T-helper 9 cell (primary cell): ENCODE measurements around the gene COQ3.
"Not testable (repeated sequence)": the region's sequence is repeated elsewhere in the genome, so short reads cannot be mapped to it uniquely, and the experiment has no call there.

ENCODE experiments used
- DNase-seq: peaks from one replicate; pipeline ENCODE4 v3.0.0-alpha.2; 2020

Gene COQ3

DNA sequence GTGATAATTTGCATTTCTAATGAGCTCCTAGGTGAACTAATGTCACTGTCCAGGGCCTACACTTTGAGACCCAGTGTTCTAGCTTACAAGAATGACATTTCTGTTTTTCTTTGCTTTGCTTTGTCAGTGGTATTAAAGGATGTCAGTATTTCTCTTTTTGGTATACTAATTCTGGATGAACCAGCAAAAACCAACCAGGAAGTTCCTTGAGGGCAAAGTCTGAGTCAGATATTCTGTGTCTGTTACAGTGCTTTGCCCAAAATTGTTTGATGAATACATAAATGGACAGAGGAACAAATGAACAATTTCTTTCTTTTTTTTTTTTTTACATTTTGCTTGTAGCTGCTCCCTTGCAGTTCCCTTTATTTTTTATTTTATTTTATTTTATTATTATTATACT lies 15.4 kb downstream of the COQ3 start:
- DNase-seq: no peak

DNA sequence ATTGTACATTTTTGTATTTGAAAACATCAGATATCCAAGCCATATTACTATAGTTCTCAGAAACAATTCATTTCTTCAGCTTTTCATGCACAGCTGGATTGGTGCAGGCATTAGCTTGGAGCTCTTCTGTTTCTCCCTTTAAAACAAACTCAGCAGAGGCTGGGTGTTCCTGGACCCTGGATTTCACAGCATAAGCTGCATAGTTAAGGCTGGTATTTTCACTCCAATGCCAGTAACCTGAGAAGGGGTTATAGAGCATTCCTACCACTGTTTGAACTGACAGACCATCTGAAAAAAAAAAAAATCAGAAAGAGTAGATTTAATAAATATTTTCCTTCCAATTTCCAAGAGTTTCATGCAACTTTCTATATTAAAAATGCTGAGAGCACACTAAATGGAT lies 24.5 kb downstream of the COQ3 start:
- DNase-seq: no peak

DNA sequence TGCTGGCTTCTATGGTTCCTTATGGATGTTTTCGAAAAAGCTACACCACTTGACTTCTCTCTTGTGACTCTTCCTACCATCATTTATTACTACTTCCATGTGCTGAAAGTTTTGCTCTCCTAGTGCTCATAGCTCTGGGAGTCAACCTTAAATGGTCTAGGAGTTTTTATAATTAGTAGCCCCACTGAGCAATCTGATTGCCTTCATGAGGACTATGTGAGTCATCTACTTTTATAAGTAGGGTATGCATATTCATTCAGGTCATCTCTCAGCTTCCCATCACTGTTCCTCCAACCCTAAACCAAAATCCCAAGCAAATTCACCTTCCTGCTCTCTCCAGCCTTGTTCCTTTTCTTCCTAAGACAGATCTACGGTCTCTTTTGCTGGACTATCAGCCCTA lies 27.1 kb downstream of the COQ3 start:
- no peak for DNase-seq

DNA sequence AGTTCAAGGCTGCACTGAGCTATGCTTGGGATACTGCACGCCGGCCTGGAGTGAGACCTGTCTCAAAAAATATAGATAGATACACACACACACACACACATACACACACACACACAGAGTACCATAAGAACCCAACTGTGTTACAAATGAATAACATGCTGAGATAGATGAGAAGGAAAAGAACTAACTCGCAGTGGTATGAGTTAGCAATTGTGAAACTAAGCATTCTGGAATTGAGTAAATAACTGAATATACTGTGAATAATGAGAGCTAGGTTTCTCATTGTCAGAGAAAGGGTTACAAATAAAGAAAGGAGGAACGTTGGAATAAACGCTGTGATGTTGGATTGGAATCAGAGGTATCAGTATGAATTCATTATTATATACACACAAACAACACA lies 30.0 kb downstream of the COQ3 start:
- DNase-seq: no peak

DNA sequence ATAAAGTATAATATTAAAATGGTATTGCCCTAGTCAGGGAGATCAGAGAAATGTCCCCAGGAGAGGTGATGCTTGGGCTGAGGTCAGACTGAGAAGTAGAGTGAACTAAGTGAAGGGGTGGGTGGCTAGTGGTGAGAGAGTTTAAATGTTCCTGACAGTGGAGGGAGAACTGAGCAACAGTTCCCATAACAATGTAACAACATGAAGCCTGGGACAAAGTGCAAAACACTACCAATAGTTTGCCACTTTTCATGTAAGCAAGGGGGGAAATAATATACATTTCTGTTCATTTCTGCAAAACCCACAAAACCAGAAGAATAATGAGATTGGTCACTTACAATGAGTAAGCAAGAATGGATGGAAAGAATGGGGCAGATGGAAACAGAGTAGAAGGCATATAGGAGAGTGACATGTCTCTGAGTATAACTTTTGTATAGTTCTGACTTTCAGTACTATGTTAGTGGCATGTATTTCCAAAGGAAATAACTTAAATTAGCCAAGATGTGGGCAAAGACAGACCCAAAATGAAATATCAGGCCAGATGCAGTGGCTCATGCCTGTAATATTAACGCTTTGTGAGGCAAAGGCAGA lies 31.2 kb downstream of the COQ3 start:
- DNase-seq: no peak

DNA sequence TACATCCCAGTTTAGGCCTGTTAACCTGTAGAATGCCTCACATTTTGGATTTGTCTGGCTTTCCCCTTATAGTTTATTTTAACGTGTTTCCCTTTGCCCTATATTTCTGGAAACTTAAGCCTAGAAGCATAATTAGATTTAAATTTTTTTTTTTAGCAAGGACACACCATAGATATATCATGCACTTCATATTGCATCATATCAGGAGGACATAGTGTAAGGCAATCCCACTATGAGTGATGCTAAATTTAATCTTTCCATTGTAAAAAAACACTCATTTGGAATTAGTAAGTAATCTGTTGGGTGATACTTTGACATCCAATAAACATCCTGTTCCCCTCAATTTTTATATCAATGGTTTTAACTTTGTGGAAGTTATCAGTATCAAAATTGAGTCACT lies 34.2 kb downstream of the COQ3 start:
- no peak for DNase-seq

DNA sequence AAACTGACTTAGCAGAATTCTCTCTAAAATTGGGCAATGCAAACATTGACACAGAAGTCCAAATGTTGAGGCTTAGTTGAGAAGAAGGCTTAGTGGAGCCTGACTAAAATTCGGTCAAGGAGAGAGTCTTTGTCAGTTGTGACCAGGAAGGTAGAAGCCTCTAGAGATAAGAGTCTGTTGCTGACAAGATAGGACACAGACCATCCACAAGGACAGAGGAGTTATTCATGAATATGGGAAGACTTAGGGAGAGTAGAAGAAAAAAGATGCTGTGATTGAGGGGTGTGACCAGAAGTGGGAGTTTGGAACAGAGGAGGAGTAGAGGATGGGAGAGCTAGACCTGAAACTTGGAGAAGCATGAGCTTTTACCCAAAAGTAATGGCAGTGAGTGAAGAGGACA lies 37.4 kb downstream of the COQ3 start:
- no peak for DNase-seq

DNA sequence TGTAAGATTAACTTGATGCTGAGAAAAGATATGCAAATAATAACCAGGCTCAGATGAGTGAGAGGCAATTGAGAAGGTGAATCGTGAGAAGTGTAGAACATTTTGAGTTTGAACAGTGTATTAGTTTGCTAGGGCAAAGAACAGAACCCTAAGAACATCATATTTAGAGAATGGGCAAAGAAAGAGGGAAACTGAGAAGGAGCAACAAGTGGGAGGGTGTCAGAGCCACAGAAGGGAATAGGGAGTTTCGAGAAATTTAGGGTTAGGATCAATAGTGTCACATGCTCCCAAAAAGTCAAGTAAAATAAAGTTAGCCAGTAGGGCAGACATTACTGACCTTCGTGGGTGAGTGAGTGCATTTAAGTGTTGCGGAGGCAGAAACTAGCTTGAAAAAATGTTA lies 39.0 kb downstream of the COQ3 start:
- DNase-seq: no peak

DNA sequence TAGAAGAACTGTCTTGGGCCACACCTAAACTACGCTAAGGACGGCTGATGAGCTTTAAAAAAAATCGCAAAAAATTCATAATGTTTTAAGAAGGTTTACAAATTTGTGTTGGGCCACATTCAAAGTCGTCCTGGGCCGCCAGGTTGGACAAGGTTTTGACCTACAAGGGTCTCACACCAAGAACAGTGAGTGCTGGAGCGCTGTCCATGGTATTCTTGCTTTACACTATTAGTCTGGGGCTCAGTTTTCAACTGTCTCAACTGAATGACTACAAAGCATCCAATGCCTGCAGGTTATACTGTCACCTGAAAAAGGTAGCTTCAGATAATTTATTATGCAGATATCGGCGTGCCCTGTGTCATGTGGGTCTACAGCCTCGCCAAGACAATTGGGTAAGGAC lies 40.9 kb downstream of the COQ3 start:
- no peak for DNase-seq

DNA sequence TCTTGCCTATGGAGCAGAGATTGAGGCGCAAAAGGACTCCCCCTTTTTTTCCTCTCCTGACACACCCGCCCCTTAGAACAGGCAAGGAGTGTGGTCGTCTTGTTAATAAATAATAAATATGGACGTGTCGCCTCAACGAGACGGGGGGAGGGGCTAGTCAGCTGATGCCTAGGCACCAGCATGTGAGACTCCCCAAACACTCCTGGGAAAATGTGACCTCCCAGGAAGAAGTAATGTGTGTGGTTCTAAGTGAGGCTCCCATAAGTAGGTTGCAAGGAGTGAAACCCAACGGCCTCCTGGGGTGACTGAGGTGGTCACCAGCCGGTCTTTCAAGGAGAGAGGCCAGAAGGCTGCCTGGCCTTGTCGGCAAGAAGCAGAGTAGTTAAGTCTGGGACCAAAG lies 43.4 kb downstream of the COQ3 start:
- no peak for DNase-seq

DNA sequence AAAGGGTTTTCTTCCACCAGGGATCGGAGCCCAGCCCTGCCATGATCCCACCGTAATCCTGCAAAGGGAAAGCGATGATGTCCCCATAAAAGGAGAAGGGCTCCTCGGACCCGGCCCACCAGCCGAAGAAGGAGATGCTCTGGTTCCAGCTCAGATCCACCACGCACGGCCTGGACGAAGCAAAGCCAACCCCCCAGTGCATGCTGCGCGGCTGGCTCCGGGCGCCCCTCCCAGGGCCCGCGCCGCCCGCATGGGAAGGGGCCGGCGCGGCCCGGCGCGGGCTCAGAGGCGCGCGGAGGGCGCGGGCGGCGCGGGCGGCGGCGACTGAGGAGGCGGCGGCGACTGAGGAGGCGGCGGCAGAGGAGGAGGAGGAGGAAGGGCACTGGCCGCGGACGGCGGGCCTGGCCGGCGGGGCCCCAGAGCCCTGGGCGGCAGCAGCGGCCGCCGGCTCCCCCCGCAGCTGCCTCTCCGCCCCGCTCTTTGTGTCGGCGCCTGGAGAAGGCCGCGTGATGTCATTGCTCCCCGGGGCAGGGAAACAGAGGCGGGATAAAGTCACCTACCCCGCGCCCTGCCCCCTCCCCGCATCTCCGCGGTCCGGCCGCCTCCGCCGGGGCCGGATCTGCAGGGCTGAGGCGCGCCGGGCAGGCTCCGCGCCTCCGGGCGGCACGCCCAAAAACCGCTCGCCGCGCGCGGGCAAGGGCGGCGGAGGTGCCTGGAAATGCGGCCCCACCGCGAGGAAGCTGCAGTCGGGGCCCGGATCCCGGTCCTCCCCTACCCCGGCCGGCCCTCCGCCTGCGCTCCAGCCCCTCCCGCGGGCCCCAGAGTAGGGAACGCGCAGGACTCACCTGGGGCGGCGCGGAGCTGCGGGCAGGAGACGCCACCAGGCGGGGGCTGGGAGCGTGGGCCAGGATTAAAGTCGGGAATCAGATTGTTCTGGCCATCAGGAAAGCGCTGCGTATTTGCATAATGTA lies 44.5 kb downstream of the COQ3 start, which contains the start of gene FAXC:
TSS of gene FAXC (minus strand) at position 504 of the 971 bp plus-strand sequence. CDS start at position 202, 302 bp downstream.
- DNase-seq: no peak

DNA sequence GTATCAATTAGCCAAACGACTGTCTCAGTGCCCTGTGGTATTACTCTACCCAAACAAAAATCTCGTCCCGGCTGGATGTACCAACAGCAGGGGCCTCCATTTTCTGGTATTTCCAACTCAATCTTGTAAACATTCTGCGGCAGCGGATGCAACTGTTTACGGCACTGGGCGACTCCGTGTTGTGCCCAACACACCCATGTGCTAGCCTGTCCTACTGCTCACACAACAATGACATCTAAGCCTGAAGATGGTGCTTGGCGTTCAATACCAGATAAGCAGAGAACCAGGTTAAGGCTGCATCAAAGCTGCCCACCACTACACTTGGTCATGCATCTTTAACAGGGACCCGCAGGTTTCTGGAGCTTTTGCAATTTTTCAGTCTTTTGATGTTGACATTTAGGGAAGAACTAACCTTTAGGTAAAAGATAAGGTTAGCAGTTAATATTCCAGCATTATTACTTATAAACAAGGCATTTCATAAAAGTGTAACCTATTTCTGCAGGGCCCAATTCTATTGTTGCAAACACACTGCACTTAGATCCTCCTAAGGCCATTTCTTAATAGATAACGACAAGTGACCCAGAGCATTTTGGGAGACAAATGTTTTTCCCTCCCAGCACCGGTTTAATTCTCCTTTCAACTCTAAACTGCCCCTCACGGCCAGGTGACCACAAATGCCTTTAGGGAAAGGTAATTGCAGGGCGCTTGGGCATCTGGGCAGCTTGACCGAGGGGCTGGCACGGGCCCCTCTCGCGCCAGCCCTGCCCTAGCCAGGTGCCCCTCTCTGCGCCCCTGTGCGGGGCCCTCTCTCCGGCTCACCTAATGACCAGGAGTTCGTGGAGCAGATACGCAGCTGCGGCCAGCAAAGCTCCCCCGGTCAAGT lies 45.5 kb downstream of the COQ3 start:
- DNase-seq: no peak

DNA sequence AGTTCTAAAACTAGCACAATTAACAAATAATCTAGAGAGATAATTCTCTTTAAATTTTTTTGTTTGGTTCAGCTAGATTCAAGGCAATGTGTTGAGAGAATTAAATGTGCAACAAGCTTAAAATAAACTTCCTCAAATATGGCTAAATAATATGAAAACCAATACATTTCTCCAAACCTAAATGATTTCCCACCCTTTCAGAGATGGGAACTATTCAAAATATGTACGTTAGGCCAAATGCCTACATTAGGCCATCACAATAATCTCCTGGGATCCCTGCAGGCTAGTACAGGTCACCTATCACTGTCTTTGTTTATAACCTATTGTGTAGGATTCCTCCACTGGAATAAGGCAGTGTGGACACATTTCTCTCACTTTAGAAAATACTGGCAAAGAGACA lies 46.2 kb downstream of the COQ3 start:
- no peak for DNase-seq

DNA sequence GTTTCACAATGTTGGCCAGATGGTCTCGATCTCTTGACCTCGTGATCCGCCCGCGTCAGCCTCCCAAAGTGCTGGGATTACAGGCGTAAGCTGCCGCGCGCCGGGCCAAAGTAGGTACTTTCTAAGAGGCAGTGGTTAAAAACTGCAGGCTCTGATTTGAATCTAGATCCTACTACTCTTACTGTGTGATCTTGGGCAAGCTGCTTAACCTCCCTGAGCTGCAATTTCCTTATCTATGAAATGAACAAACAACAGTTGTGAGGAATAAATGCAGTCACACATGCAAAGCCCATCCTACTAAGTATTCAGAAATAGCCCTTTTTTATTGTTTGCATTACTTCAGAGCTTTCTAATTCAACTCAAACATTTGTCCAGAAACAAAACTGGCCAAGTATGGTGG lies 47.4 kb downstream of the COQ3 start:
- no peak for DNase-seq

DNA sequence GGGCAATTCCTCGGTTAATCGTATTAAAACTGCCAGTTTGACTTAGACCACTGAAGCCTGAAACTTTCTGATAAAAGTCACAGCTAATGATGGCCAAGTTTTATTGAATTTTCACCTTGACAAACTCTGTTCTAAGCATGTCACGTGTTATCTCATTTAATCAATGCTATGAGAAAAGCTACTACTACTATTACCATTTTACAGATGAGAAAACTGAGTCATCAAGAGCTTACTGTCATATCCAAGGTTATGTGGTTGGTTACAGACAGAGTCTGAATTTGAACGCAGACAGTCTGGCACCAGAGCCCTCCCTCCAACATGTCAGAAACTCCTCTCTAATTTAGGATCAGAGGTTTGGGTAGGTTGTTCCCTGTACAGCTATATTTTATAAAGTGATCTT lies 48.8 kb downstream of the COQ3 start:
- no peak for DNase-seq

DNA sequence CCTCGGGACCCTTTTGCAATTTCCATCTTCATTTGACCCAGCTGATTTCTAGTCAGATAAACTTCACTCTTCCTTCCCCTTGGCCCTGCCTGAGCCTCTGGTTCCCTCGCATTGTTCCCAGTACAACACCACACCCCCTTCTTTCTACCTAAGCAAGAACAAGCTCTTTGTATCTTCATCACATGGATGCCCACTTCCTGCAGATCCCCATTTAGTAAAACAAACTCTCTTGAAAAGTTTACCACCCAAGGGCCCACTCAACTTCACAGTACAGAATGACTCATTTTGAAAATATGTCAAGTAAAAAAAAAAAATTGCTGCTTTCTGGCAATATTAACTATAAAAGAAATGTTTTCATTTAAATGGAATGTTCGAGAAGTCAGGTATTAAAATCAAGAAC lies 49.7 kb downstream of the COQ3 start:
- DNase-seq: no peak

DNA sequence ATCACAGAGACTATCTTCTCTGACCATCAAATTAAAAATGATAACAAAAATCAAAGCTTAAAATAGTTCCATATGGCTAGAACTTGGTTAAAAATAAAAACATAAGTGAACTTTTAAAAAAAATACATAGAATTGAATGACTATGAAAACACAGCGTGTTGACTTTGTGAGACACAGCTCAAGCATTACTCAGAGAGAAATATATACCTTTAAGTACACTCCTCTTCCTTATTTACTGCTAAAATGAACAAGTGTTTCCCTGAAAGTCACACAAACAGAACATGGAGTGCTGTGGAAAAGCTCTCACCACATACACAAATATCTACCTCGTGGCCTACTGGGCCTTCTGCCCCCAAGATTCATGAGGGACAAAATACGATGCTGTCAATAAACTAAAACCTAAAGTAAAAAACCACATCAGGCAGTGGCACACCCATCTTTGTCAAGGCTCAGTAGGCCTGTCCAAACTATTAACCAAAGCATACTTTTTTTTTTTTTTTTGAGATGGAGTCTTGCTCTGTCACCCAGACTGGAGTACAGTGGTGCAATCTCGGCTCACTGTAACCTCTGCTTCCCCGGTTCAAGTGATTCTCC lies 52.0 kb downstream of the COQ3 start:
- no peak for DNase-seq

DNA sequence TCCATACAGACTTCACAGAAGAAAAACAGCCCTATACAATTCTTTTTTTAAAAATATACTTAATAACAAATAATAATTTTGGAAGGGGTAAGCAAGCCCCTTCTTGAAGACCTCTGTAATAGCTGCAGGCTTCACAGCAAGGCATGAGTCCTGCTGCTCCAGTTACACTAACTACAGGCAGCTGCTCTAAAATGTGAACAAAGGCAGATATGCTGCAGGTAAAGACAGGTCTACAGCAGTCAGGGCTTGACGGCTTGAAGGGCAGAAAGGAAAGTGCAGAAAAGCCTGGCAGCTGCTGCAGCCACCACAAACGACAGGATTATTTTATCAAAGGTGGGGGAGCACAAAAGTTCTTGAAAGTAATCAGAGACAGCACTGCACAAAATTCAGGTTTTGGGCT lies 55.8 kb downstream of the COQ3 start:
- no peak for DNase-seq

DNA sequence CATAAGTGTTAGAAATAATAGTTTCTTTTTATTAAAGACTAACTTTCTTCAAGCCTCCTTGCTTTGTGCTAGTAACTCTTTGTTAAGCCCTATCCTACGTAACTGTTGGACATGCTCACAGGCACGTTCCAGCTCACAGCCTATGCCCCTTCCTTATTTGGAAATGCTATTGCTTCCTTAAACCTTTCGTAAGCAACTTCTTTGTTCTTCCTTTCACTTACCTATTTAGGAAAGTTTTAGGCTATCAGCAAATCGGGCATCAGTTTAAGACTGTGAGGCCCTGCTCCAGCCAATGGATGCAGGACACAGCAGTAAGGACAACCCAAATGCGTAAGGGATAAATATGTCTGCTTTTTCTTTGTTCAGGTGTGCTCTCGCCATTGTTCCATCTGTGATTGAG lies 58.7 kb downstream of the COQ3 start:
- DNase-seq: not testable (repeated sequence)

DNA sequence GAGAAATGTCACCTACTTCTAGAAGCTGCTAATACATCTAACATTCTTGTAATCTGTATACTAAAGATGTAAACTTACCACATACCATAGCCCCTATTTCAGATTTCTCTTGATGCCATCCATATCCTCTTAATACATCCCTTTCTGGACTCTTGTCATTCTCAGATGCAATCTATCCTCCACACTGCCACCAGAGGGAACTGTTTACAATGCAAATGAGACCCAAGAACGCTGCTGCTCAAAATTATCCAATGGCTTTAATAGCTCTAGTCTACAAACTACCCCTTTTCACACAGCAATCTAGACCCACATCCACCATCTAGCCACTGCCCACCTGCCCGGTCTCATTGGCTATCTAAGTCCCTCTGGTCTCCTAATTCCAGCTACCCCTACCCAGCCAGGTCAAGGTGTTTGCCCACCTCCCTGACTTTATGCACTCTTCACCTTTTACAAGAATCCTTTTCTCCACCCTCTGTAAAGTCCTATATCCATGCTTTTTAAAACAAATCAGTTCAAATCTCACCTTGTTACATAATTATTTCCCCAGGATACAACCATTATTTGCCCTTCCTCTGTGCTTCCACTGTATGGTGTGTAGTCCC lies 59.4 kb downstream of the COQ3 start:
- DNase-seq: no peak

DNA sequence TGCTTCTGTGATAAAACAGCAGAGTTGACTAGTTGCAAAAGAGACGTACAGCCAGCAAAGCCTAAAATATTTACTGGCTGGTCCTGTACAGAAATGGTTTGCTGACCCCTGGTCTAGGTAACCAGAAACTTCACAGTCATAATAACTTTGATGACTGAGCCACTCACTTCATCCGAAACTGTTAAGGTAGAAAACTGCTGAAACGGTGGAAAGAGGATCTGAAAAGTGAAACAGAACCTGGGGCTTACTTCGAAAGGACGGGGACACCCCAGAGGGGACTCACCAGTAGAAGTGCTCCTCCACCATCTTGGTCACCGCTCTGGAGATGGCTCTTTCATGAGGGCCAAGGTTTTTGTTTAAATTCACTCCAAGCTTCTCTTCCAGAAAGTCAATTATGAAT lies 60.9 kb downstream of the COQ3 start:
- DNase-seq: no peak

DNA sequence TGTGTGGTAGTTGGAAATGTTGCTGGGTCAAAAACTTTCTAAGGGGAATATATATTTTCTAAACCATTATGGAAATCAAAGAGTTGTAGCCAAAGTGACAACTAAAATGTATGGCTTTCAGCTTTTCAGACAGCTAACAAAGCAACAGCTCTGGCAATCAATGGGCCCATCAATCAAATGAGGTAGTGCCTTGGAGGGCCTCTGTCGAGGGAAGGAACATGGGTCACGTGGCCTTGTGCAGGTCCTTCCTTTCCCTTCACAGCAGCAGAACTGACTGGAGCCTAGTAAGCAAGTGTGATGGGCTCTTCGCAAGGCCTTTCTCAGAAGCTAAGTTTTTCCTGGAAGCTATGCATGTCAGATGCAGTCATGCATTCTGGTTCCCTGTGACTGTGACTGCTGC lies 62.5 kb downstream of the COQ3 start:
- no peak for DNase-seq

DNA sequence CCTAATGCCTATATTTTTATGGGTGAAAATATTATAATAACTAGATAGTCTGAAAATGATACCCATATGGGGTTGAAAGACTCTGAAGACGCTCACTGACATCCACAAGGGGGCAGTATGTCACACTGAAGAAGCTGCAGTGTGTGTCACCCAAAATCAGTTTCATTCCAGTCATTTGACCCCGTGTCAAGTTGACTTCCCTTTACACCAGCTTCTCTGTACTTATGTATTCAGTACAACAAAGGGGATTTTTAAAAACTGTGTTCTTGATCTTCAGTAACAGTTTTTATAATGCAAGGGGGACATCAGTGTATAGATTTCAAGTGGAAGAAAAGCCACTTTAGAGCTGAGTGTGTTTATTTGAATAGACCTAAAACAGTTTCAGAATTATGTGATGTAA lies 63.8 kb downstream of the COQ3 start:
- peak; percentile 15 for DNase-seq
